Amygdala (tissue), 56 donors: ENCODE data around the gene MIPEP.
"Not testable (repeated sequence)": the region's sequence is repeated elsewhere in the genome, so short reads cannot be mapped to it uniquely, and the experiment has no call there.

Experiments
- DNase-seq, 56 donors: peaks; one replicate each; lab custom pipeline; 2025; lab: John Stamatoyannopoulos, UW

Gene MIPEP

GRCh38 chr13:23752111-23753001 lies 136.8 kb downstream of the MIPEP start:
- DNase-seq, result no peak

- DNase-seq, result no peak
Measured at GRCh38 chr13:23751195-23751594, 138.0 kb downstream of the MIPEP start.

GRCh38 chr13:23750383-23751121 lies 138.6 kb downstream of the MIPEP start:
- no peak for DNase-seq

GRCh38 chr13:23749288-23749873 lies 139.8 kb downstream of the MIPEP start:
- DNase-seq, result no peak

GRCh38 chr13:23748109-23748990 lies 140.8 kb downstream of the MIPEP start:
- no peak for DNase-seq

- DNase-seq, result not testable (repeated sequence)
Measured at GRCh38 chr13:23746141-23746540, 143.1 kb downstream of the MIPEP start.

- DNase-seq, result no peak
Measured at GRCh38 chr13:23744315-23744714, 144.9 kb downstream of the MIPEP start.

GRCh38 chr13:23743278-23744076 lies 145.7 kb downstream of the MIPEP start:
- DNase-seq, result no peak

GRCh38 chr13:23741879-23742510 lies 147.2 kb downstream of the MIPEP start:
- no peak for DNase-seq

- DNase-seq, result no peak
Measured at GRCh38 chr13:23740002-23740401, 149.2 kb downstream of the MIPEP start.

GRCh38 chr13:23739596-23739995 lies 149.6 kb downstream of the MIPEP start:
- no peak for DNase-seq

- DNase-seq, result no peak
Measured at GRCh38 chr13:23736541-23736940, 152.7 kb downstream of the MIPEP start.

- DNase-seq, result no peak
Measured at GRCh38 chr13:23735329-23735728, 153.9 kb downstream of the MIPEP start.

GRCh38 chr13:23731709-23732108 lies 157.5 kb downstream of the MIPEP start:
- no peak for DNase-seq

GRCh38 chr13:23730251-23730650 lies 158.9 kb downstream of the MIPEP start:
- DNase-seq, result no peak

GRCh38 chr13:23729531-23729930 lies 159.7 kb downstream of the MIPEP start:
- no peak for DNase-seq

GRCh38 chr13:23728807-23729206 lies 160.4 kb downstream of the MIPEP start:
- no peak for DNase-seq

GRCh38 chr13:23725922-23726321 lies 163.3 kb downstream of the MIPEP start:
- no peak for DNase-seq
